ENCODE data around the gene ARHGEF38. TPM values are rescaled to one million over a fixed set of nuclear protein-coding genes. Genes with fewer than 3 reads are reported as not detected.

Gene ARHGEF38
- total RNA-seq, 2 experiments from 2014 or later, result not detected

- Histone ChIP-seq H3K27ac (ENCODE audit: low read depth in 1 of 2, low read length in 2 of 2) (no peak overlapping the region), H3K4me3 (ENCODE audit: low read length) (no peak overlapping the region), H3K9me3 (ENCODE audit: control insufficient read depth in 1 of 2, insufficient read depth in 1 of 2, low read length in 2 of 2) (no peaks in the 10 kb centered on the region), H3K27me3 (ENCODE audit: control insufficient read depth in 1 of 2, insufficient read depth in 2 of 2, low read length in 2 of 2) (peaks cover 0 to 11% of the 10 kb centered on the region in 2 experiments), H3K4me1 (ENCODE audit: insufficient read depth, low read length) (no peaks in the 10 kb centered on the region), H3K36me3 (ENCODE audit: insufficient read depth, low read length) (no peaks in the 10 kb centered on the region)
- ChIA-PET CTCF (no interaction called here), POLR2A (no interaction called here)
- no peak overlapping the region for H3K4me3 Mint-ChIP-seq
- no peak overlapping the region for H3K27ac Mint-ChIP-seq
- intact Hi-C loops (cut with DNase I, micrococcal nuclease), result no loop called here
- no peaks in the 10 kb centered on the region for H3K36me3 Mint-ChIP-seq (ENCODE audit: low read depth)
- H3K9me3 Mint-ChIP-seq, result no peaks in the 10 kb centered on the region
- no peak for TF ChIP-seq CTCF (IDR thresholded peaks at IDR 0.05)
- no peak for DNase-seq
- H3K4me1 Mint-ChIP-seq (ENCODE audit: low read depth), result no peaks in the 10 kb centered on the region
- no peak for ATAC-seq (ENCODE audit: poor library complexity)
- peaks cover 47% of the 10 kb centered on the region for H3K27me3 Mint-ChIP-seq
Measured at GRCh38 chr4:105588252-105588651, 35.8 kb downstream of the ARHGEF38 start.

GRCh38 chr4:105591573-105591972, 39.2 kb downstream of the ARHGEF38 start:
- no peak for ATAC-seq (ENCODE audit: poor library complexity)
- no peak overlapping the region for H3K4me3 Mint-ChIP-seq
- H3K27ac Mint-ChIP-seq, result no peak overlapping the region
- no peak overlapping the region for H3K27ac ChIP-seq (ENCODE audit: low read depth in 1 of 2, low read length in 2 of 2)
- no peak overlapping the region for H3K4me3 ChIP-seq (ENCODE audit: low read length)
- intact Hi-C loops (cut with DNase I, micrococcal nuclease), result no loop called here
- H3K27me3 Mint-ChIP-seq, result peaks cover 46% of the 10 kb centered on the region
- H3K36me3 ChIP-seq (ENCODE audit: insufficient read depth, low read length), result no peaks in the 10 kb centered on the region
- TF ChIP-seq CTCF (IDR thresholded peaks at IDR 0.05), result no peak
- H3K9me3 Mint-ChIP-seq, result no peaks in the 10 kb centered on the region
- CTCF ChIA-PET, result no interaction called here
- POLR2A ChIA-PET, result no interaction called here
- H3K4me1 ChIP-seq (ENCODE audit: insufficient read depth, low read length), result no peaks in the 10 kb centered on the region
- H3K9me3 ChIP-seq (ENCODE audit: control insufficient read depth in 1 of 2, insufficient read depth in 1 of 2, low read length in 2 of 2), result no peaks in the 10 kb centered on the region
- H3K36me3 Mint-ChIP-seq (ENCODE audit: low read depth), result no peaks in the 10 kb centered on the region
- DNase-seq, result no peak
- no peaks in the 10 kb centered on the region for H3K4me1 Mint-ChIP-seq (ENCODE audit: low read depth)
- peaks cover 0 to 11% of the 10 kb centered on the region in 2 experiments for H3K27me3 ChIP-seq (ENCODE audit: control insufficient read depth in 1 of 2, insufficient read depth in 2 of 2, low read length in 2 of 2)

GRCh38 chr4:105594099-105595010, 41.9 kb downstream of the ARHGEF38 start:
- no peaks in the 10 kb centered on the region for H3K4me1 ChIP-seq (ENCODE audit: insufficient read depth, low read length)
- Mint-ChIP-seq H3K27ac (no peak overlapping the region), H3K4me1 (ENCODE audit: low read depth) (no peaks in the 10 kb centered on the region), H3K4me3 (no peak overlapping the region), H3K9me3 (no peaks in the 10 kb centered on the region), H3K27me3 (peaks cover 41% of the 10 kb centered on the region), H3K36me3 (ENCODE audit: low read depth) (no peaks in the 10 kb centered on the region)
- no peaks in the 10 kb centered on the region for H3K36me3 ChIP-seq (ENCODE audit: insufficient read depth, low read length)
- H3K27ac ChIP-seq (ENCODE audit: low read depth in 1 of 2, low read length in 2 of 2), result no peak overlapping the region
- ChIA-PET CTCF (no interaction called here), POLR2A (no interaction called here)
- DNase-seq, result no peak
- no peak for ATAC-seq (ENCODE audit: poor library complexity)
- no peak overlapping the region for H3K4me3 ChIP-seq (ENCODE audit: low read length)
- no peaks in the 10 kb centered on the region for H3K9me3 ChIP-seq (ENCODE audit: control insufficient read depth in 1 of 2, insufficient read depth in 1 of 2, low read length in 2 of 2)
- intact Hi-C loops (cut with DNase I, micrococcal nuclease), result no loop called here
- peaks cover 0 to 7% of the 10 kb centered on the region in 2 experiments for H3K27me3 ChIP-seq (ENCODE audit: control insufficient read depth in 1 of 2, insufficient read depth in 2 of 2, low read length in 2 of 2)
- no peak for TF ChIP-seq CTCF (IDR thresholded peaks at IDR 0.05)
